Measurements from ENCODE around the gene LCE2B.

DNA sequence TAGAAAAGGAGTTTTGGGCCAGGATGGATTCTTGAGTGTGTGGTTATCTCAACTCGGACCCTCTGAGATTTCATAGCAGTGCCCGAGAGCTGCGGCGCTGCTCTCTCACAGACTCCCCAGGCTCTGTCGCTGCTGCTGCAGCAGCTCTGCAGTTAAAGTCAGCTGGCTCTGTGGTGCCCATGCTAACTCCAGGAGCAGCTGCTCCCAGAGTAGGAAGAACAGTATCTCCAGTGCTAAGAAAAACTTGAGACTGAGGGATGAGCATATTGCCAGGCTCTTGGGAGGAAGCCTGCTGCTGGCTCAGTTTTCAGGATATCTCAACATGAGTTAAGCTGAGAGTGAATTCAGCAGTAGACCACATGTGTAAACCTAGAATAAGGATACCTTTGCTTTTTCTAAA, 18.3 kb upstream of the LCE2B start:
- TF ChIP-seq, protein P1, sequence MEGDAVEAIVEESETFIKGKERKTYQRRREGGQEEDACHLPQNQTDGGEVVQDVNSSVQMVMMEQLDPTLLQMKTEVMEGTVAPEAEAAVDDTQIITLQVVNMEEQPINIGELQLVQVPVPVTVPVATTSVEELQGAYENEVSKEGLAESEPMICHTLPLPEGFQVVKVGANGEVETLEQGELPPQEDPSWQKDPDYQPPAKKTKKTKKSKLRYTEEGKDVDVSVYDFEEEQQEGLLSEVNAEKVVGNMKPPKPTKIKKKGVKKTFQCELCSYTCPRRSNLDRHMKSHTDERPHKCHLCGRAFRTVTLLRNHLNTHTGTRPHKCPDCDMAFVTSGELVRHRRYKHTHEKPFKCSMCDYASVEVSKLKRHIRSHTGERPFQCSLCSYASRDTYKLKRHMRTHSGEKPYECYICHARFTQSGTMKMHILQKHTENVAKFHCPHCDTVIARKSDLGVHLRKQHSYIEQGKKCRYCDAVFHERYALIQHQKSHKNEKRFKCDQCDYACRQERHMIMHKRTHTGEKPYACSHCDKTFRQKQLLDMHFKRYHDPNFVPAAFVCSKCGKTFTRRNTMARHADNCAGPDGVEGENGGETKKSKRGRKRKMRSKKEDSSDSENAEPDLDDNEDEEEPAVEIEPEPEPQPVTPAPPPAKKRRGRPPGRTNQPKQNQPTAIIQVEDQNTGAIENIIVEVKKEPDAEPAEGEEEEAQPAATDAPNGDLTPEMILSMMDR (IDR thresholded peaks at IDR 0.05; ENCODE audit: low read depth, low read length): no peak
- TF ChIP-seq POLR2A (IDR thresholded peaks at IDR 0.05; ENCODE audit: extremely low read depth, insufficient read length): no peak

All from NB4 (cell line).